Trophoblast cell (in vitro differentiated cells and primary cell): ENCODE results near the gene AMOTL1.

ENCODE experiments used
- DNase-seq, 2 donors: peaks; one replicate each; pipeline ENCODE4 v3.0.0-alpha.2; 2016
- H2AFZ ChIP-seq: 2 replicates; pipeline ENCODE4 v1.6.1; 2013; ENCODE audit warnings: low read length, moderate library complexity, mild to moderate bottlenecking; ENCODE audit not compliant: insufficient read depth, poor library complexity
- H2AK5ac ChIP-seq: 2 replicates; pipeline ENCODE4 v1.6.1; 2013; ENCODE audit warnings: mild to moderate bottlenecking, low read length
- H2BK120ac ChIP-seq: 2 replicates; pipeline ENCODE4 v1.6.1; 2013; ENCODE audit warnings: low read length, mild to moderate bottlenecking, moderate library complexity; ENCODE audit not compliant: insufficient read depth, poor library complexity
- H2BK12ac ChIP-seq: 2 replicates; pipeline ENCODE4 v1.6.1; 2013; ENCODE audit warnings: mild to moderate bottlenecking, low read length, moderate library complexity
- H2BK5ac ChIP-seq: 2 replicates; pipeline ENCODE4 v1.6.1; 2013; ENCODE audit warnings: low read length, low read depth, moderate library complexity, mild to moderate bottlenecking; ENCODE audit not compliant: poor library complexity
- H3K14ac ChIP-seq: 2 replicates; pipeline ENCODE4 v1.6.1; 2013; ENCODE audit warnings: mild to moderate bottlenecking, low read length
- H3K18ac ChIP-seq: 2 replicates; pipeline ENCODE4 v1.6.1; 2013; ENCODE audit warnings: mild to moderate bottlenecking, low read length
- H3K23ac ChIP-seq: 2 replicates; pipeline ENCODE4 v1.6.1; 2013; ENCODE audit warnings: low read length
- H3K27ac ChIP-seq: 2 replicates; pipeline ENCODE4 v1.5.1; 2013; ENCODE audit warnings: low read depth, mild to moderate bottlenecking, inconsistent platforms, low read length, moderate library complexity
- H3K27me3 ChIP-seq: 2 replicates; pipeline ENCODE4 v1.6.1; 2013; ENCODE audit warnings: inconsistent platforms, mild to moderate bottlenecking, low read length, moderate library complexity; ENCODE audit not compliant: insufficient read depth
- H3K36me3 ChIP-seq, 2 experiments: 1 replicate in 1 of 2; 2 replicates in 1 of 2; pipeline ENCODE4 v1.6.1; 2013; ENCODE audit warnings: low read length in 2 of 2, mild to moderate bottlenecking in 2 of 2, moderate library complexity in 1 of 2; ENCODE audit not compliant: insufficient read depth in 2 of 2, control insufficient read depth in 1 of 2
- H3K4ac ChIP-seq: 2 replicates; pipeline ENCODE4 v1.6.1; 2013; ENCODE audit warnings: low read depth, mild to moderate bottlenecking, low read length, moderate library complexity
- H3K4me1 ChIP-seq, 2 experiments: 1 replicate in 1 of 2; 2 replicates in 1 of 2; pipeline ENCODE4 v1.6.1; 2013; ENCODE audit warnings: low read length in 2 of 2, mild to moderate bottlenecking in 2 of 2, moderate library complexity in 1 of 2; ENCODE audit not compliant: insufficient read depth in 2 of 2, control insufficient read depth in 1 of 2
- H3K4me2 ChIP-seq: 2 replicates; pipeline ENCODE4 v1.6.1; 2013; ENCODE audit warnings: inconsistent platforms, mild to moderate bottlenecking, low read length, moderate library complexity
- H3K4me3 ChIP-seq: 2 replicates; pipeline ENCODE4 v1.5.1; 2013; ENCODE audit warnings: mild to moderate bottlenecking, low read depth, low read length, inconsistent platforms
- H3K79me1 ChIP-seq: one replicate; pipeline ENCODE4 v1.6.1; 2013; ENCODE audit warnings: low read length
- H3K79me2 ChIP-seq: 2 replicates; pipeline ENCODE4 v1.6.1; 2013; ENCODE audit warnings: low read length, mild to moderate bottlenecking; ENCODE audit not compliant: control insufficient read depth, insufficient read depth, poor library complexity
- H3K9ac ChIP-seq: 2 replicates; pipeline ENCODE4 v1.6.1; 2013; ENCODE audit warnings: mild to moderate bottlenecking, low read length
- H3K9me3 ChIP-seq: 2 replicates; pipeline ENCODE4 v1.6.1; 2013; ENCODE audit warnings: low read depth, mild to moderate bottlenecking, control low read depth, inconsistent platforms, low read length; ENCODE audit not compliant: insufficient read depth
- H4K12ac ChIP-seq: 2 replicates; pipeline ENCODE4 v1.6.1; 2013; ENCODE audit warnings: low read depth, mild to moderate bottlenecking, low read length, moderate library complexity
- H4K8ac ChIP-seq: 2 replicates; pipeline ENCODE4 v1.6.1; 2013; ENCODE audit warnings: low read depth, mild to moderate bottlenecking, low read length, moderate library complexity
- H4K91ac ChIP-seq: one replicate; pipeline ENCODE4 v1.6.1; 2013; ENCODE audit warnings: low read depth, mild to moderate bottlenecking, low read length, moderate library complexity
- WGBS: extraction: QIAGEN DNeasy Blood & Tissue Kit; methylation state at CpG from one replicate; pipeline ENCODE4 v1.1.7; 2013; ENCODE audit warnings: missing lambda C conversion rate; ENCODE audit not compliant: insufficient read length, insufficient coverage; ENCODE audit errors: extremely low coverage; 5-methylcytosine and 5-hydroxymethylcytosine counted together

AMOTL1 gene

DNA sequence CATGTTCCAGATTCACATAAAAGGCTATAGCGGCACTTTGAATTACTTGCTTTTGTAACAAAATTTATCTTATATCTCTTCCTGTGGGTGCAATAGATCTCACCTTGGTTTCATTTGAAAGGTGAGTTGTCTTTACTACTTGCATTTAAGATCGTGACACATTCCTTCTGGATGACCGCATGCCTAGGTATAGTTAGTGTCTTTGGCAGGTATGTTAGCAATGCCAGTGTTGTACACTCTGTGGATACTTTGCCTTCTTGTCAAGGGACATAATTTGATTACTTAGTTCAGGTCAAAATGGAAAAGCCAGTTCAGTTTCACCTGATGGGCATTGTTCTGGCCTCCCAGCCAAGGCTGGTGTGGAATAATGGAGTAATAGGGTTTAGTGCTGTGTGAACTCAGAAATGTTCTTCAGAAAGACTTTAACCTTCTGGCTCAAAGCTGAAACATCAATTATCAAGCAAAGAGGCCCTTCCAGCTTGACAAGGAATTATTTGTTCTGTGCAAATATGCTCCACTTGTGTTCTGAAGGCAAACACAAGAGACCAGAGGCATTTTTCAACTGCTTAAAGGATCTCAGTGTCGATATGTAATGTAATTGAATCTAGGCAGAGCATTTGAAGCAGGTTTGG lies 64.6 kb downstream of the AMOTL1 start:
- no peak overlapping the region for H2BK12ac ChIP-seq
- H4K12ac ChIP-seq, result no peak overlapping the region
- no peak overlapping the region for H3K14ac ChIP-seq
- no peak overlapping the region for H3K4me2 ChIP-seq
- no peak overlapping the region for H3K9ac ChIP-seq
- no peaks in the 10 kb centered on the region for H3K27me3 ChIP-seq
- no peak overlapping the region for H2BK120ac ChIP-seq
- H3K9me3 ChIP-seq, result no peaks in the 10 kb centered on the region
- no peak overlapping the region for H3K4me3 ChIP-seq
- no CpG with 5 or more reads among the region's 4 CpGs for WGBS
- no peak overlapping the region for H3K23ac ChIP-seq
- no peak overlapping the region for H3K4ac ChIP-seq
- H4K91ac ChIP-seq, result no peak overlapping the region
- no peak overlapping the region for H2BK5ac ChIP-seq
- H2AFZ ChIP-seq, result no peak overlapping the region
- peaks cover 13 to 37% of the 10 kb centered on the region in 2 experiments for H3K36me3 ChIP-seq
- peaks cover 2 to 8% of the 10 kb centered on the region in 2 experiments for H3K4me1 ChIP-seq
- H3K18ac ChIP-seq, result no peak overlapping the region
- no peak overlapping the region for H2AK5ac ChIP-seq
- no peaks in the 10 kb centered on the region for H3K79me1 ChIP-seq
- DNase-seq, result peak; percentile 43 to 76
- no peak overlapping the region for H4K8ac ChIP-seq
- H3K79me2 ChIP-seq, result no peaks in the 10 kb centered on the region
- no peak overlapping the region for H3K27ac ChIP-seq

DNA sequence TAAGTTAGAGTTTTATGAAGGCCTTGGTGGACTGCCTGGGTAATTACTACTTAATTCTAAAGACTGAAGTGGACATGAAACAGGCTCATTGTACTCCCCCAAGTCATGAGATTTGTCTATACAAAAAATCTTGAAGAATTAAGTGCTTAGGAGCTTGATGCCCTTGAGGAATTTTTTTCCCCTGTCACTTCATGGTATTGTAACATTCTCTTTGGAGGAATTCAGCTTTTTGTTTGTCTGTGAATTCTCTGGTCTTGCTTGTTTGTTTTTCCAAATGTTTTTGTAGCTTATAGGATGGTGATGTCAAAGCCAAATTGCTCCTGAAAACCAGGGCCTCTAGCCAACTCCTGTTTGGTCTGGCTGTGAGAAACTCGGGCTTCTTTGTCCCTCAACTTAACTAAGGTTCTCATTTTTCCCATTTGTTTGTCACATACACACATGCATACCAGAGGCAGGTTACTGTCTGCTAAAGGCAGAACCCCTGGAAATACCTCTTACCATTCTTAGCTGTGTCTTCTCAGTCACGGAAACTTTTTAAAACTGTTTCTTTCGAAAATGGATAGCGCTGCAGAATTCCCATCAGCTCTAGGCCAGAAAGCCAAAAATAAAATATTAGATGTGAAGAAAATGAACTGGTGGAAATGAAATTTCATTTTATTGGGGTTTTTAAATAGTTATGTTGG lies 66.9 kb downstream of the AMOTL1 start:
- no peaks in the 10 kb centered on the region for H3K79me1 ChIP-seq
- no peak overlapping the region for H3K18ac ChIP-seq
- H3K9ac ChIP-seq, result no peak overlapping the region
- H3K36me3 ChIP-seq, result peaks cover 10 to 31% of the 10 kb centered on the region in 2 experiments
- no peak overlapping the region for H4K8ac ChIP-seq
- H4K91ac ChIP-seq, result no peak overlapping the region
- H3K4me3 ChIP-seq, result no peak overlapping the region
- no CpG with 5 or more reads among the region's 4 CpGs for WGBS
- H3K27ac ChIP-seq, result no peak overlapping the region
- H3K23ac ChIP-seq, result no peak overlapping the region
- H2AK5ac ChIP-seq, result no peak overlapping the region
- no peak overlapping the region for H2BK120ac ChIP-seq
- no peak overlapping the region for H2BK5ac ChIP-seq
- H4K12ac ChIP-seq, result no peak overlapping the region
- no peak overlapping the region for H2BK12ac ChIP-seq
- DNase-seq, result no peak
- no peak overlapping the region for H3K4me2 ChIP-seq
- H3K27me3 ChIP-seq, result no peaks in the 10 kb centered on the region
- H3K14ac ChIP-seq, result no peak overlapping the region
- H3K79me2 ChIP-seq, result no peaks in the 10 kb centered on the region
- H2AFZ ChIP-seq, result no peak overlapping the region
- no peaks in the 10 kb centered on the region for H3K9me3 ChIP-seq
- peaks cover 2 to 6% of the 10 kb centered on the region in 2 experiments for H3K4me1 ChIP-seq
- H3K4ac ChIP-seq, result no peak overlapping the region

DNA sequence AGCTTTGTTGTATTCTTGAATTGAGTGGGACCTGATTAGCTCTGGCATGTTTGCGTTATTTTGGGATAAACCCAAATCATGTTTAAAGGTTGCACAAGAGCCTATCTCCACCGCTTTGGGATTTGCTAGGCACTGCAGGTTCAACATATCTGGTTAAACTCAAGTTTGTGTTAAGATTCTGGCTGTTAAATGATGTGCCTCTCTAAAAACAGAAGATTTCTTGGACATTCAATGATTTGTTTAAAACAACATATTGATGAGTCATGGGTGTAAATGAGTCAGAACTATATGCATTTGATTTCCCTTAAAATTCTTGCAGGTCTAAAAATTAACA lies 67.4 kb downstream of the AMOTL1 start:
- Histone ChIP-seq H3K79me1 (no peaks in the 10 kb centered on the region), H2BK12ac (no peak overlapping the region), H3K4me1 (peaks cover 2 to 6% of the 10 kb centered on the region in 2 experiments), H3K4me2 (no peak overlapping the region), H2BK5ac (no peak overlapping the region), H4K91ac (no peak overlapping the region), H2AK5ac (no peak overlapping the region), H3K27me3 (no peaks in the 10 kb centered on the region), H2BK120ac (no peak overlapping the region), H3K9ac (no peak overlapping the region), H4K12ac (no peak overlapping the region), H3K9me3 (no peaks in the 10 kb centered on the region), H3K4me3 (no peak overlapping the region), H3K14ac (no peak overlapping the region), H2AFZ (no peak overlapping the region), H3K18ac (no peak overlapping the region), H3K23ac (no peak overlapping the region), H3K79me2 (no peaks in the 10 kb centered on the region), H3K36me3 (peaks cover 10 to 26% of the 10 kb centered on the region in 2 experiments), H4K8ac (no peak overlapping the region), H3K27ac (no peak overlapping the region), H3K4ac (no peak overlapping the region)
- DNase-seq, result no peak
- no CpG with 5 or more reads among the region's 2 CpGs for WGBS

DNA sequence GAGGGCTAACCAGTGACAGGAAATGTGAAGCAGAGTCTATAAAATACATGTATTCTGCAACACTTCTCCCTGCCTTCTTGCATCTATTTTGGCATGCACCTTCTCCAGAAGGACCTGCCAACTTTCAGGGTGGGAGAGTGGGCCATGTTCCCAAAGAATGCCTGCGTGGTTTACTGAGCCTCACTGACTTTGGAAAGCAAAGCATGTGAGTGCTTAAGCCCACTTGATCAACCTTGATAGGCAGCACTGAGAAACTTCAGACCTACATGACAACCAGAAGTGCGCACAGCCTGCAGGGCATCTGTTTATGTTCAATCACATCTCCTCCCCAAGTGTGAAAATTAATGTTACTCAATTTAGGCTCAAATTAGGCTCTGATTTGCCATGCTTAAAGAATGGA lies 69.2 kb downstream of the AMOTL1 start:
- Histone ChIP-seq H3K18ac (peak overlapping the region; percentile 80), H3K4me1 (peaks cover 2 to 6% of the 10 kb centered on the region in 2 experiments), H3K27ac (no peak overlapping the region), H2BK12ac (no peak overlapping the region), H3K79me2 (no peaks in the 10 kb centered on the region), H3K9me3 (no peaks in the 10 kb centered on the region), H3K4ac (no peak overlapping the region), H2BK120ac (no peak overlapping the region), H2AK5ac (no peak overlapping the region), H4K8ac (no peak overlapping the region), H4K12ac (no peak overlapping the region), H3K4me3 (no peak overlapping the region), H3K23ac (no peak overlapping the region), H2AFZ (no peak overlapping the region), H3K27me3 (no peaks in the 10 kb centered on the region), H3K4me2 (no peak overlapping the region), H3K79me1 (no peaks in the 10 kb centered on the region), H3K14ac (no peak overlapping the region), H3K36me3 (peaks cover 12 to 18% of the 10 kb centered on the region in 2 experiments), H3K9ac (no peak overlapping the region), H2BK5ac (no peak overlapping the region), H4K91ac (no peak overlapping the region)
- WGBS, result no CpG with 5 or more reads among the region's 2 CpGs
- DNase-seq, result no peak
